ENCODE results near the gene MED7. TPM values are rescaled to one million over a fixed set of nuclear protein-coding genes. Genes with fewer than 3 reads are reported as not detected.
A peak's percentile ranks its signal among the peaks of the same experiment; 100 is the strongest.

Gene MED7
- total RNA-seq, 1 experiment from 2014 or later: 8.7 TPM

DNA sequence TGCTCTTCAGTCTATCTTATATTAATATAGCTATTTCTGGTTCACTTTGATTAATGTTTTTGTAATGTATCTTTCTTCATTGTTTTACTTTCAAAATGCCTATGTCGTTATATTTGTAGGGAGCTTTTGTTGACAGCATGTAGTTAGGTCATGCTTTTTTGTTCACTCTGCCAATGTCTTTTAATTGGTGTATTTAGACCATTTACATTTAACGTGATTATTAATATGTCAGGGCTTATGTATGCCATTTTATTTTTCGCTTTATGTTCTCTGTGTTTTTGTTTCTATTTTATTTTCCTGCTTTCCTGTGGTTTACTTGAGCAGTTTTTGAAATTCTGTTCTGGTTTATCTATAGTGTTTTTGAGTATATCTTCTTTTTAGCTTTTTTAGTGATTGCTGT is 12.6 kb upstream of the MED7 start:
- TF ChIP-seq CTCF (conservative IDR thresholded peaks at IDR 0.05; ENCODE audit: low read depth, low read length): no peak
- TF ChIP-seq EZH2 (IDR thresholded peaks at IDR 0.05; ENCODE audit: borderline replicate concordance, low read depth, low read length, poor library complexity, severe bottlenecking): no peak
- Histone ChIP-seq H3K36me3 (ENCODE audit: insufficient read depth, low read length, poor library complexity, severe bottlenecking) (no peaks in the 10 kb centered on the region), H3K4me1 (ENCODE audit: insufficient read depth, low read length, poor library complexity, severe bottlenecking) (no peaks in the 10 kb centered on the region), H3K27me3 (replicated peaks; ENCODE audit: insufficient read depth, low read depth, low read length, poor library complexity) (no peaks in the 10 kb centered on the region), H3K27ac (ENCODE audit: low read depth, low read length, poor library complexity, severe bottlenecking) (no peak overlapping the region), H3K4me3 (ENCODE audit: low read depth, low read length, poor library complexity, severe bottlenecking) (no peak overlapping the region), H3K9me3 (ENCODE audit: low read depth, low read length, poor library complexity, severe bottlenecking) (no peaks in the 10 kb centered on the region)
- DNase-seq (ENCODE audit: low spot score): no peak
- no TSS peak for BruUV-seq (replicated peaks)
- intact Hi-C loops (cut with micrococcal nuclease; ENCODE audit: unreplicated experiment): no loop called here
- POLR2A ChIA-PET (ENCODE audit: low non-redundant PET): no interaction called here
- CTCF ChIA-PET: no interaction called here

DNA sequence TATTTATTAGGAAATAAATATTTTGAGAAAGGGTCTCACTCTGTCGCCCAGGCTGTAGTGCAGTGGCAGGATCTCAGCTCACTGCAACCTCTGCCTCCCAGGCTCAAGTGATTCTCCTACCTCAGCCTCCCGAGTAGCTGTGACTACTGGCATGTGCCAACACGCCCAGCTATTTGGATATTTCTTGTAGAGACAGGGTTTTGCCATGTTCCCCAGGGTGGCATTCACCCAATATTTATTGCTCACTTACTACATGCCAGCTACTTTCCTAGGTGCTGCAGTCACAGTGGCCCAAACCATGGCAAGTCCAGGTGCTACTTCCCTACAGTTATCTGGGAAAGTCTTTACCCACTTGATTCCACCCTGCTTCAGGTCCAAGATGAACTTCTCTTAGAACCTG is 8.3 kb upstream of the MED7 start:
- CTCF ChIA-PET: no interaction called here
- BruUV-seq (replicated peaks): no TSS peak
- POLR2A ChIA-PET (ENCODE audit: low non-redundant PET): no interaction called here
- Histone ChIP-seq H3K4me3 (ENCODE audit: low read depth, low read length, poor library complexity, severe bottlenecking) (no peak overlapping the region), H3K27ac (ENCODE audit: low read depth, low read length, poor library complexity, severe bottlenecking) (no peak overlapping the region), H3K9me3 (ENCODE audit: low read depth, low read length, poor library complexity, severe bottlenecking) (no peaks in the 10 kb centered on the region), H3K36me3 (ENCODE audit: insufficient read depth, low read length, poor library complexity, severe bottlenecking) (no peaks in the 10 kb centered on the region), H3K27me3 (replicated peaks; ENCODE audit: insufficient read depth, low read depth, low read length, poor library complexity) (no peaks in the 10 kb centered on the region), H3K4me1 (ENCODE audit: insufficient read depth, low read length, poor library complexity, severe bottlenecking) (no peaks in the 10 kb centered on the region)
- intact Hi-C loops (cut with micrococcal nuclease; ENCODE audit: unreplicated experiment): no loop called here
- TF ChIP-seq CTCF (conservative IDR thresholded peaks at IDR 0.05; ENCODE audit: low read depth, low read length): no peak
- TF ChIP-seq EZH2 (IDR thresholded peaks at IDR 0.05; ENCODE audit: borderline replicate concordance, low read depth, low read length, poor library complexity, severe bottlenecking): no peak
- no peak for DNase-seq (ENCODE audit: low spot score)

DNA sequence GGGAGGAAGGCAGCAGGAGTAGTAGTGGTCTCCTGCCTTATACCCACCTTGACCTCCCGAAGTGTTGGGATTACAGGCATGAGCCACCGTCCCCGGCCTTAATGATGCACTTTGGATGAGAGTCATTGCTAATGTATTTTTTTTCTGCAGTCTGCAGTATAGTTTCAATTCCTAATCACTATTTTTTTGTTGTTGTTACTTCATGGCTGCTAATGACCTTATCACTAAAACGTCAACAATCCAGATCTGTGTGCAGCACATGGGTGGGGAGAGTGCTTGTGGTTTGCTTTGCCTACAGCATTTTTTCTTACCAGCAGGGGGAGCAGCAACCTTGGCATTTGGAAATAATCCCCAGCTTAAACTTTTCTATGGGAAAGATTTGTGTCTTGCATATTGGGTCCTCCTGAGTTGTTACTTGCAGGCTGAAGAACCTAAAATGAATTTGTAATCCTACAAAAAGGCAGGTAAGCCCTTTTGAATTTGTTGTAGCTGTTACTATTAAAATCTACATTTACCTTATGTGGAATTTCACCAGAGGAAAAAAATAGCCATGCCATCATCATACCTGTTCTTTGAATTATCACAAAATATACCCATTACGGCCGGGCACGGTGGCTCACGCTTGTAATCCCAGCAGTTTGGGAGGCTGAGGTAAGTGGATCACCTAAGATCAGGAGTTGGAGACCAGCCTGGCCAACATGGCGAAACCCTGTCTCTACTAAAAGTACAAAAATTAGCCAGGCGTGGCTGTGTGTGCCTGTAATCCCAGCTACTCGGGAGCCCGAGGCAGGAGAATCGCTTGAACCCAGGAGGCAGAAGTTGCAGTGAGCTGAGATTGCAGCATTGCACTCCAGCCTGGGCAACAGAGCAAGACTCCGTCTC is 6.3 kb upstream of the MED7 start:
- peak; percentile 80 for TF ChIP-seq CTCF (conservative IDR thresholded peaks at IDR 0.05; ENCODE audit: low read depth, low read length)
- no peak for TF ChIP-seq EZH2 (IDR thresholded peaks at IDR 0.05; ENCODE audit: borderline replicate concordance, low read depth, low read length, poor library complexity, severe bottlenecking)
- no peaks in the 10 kb centered on the region for H3K36me3 ChIP-seq (ENCODE audit: insufficient read depth, low read length, poor library complexity, severe bottlenecking)
- CTCF ChIA-PET: no interaction called here
- no peaks in the 10 kb centered on the region for H3K27me3 ChIP-seq (replicated peaks; ENCODE audit: insufficient read depth, low read depth, low read length, poor library complexity)
- intact Hi-C loops (cut with micrococcal nuclease; ENCODE audit: unreplicated experiment): loop anchor here (2.0 to 10.0 kb wide), 2 partner anchors 164 to 326 kb away; no protein-coding TSS in a partner anchor
- H3K27ac ChIP-seq (ENCODE audit: low read depth, low read length, poor library complexity, severe bottlenecking): no peak overlapping the region
- no peaks in the 10 kb centered on the region for H3K9me3 ChIP-seq (ENCODE audit: low read depth, low read length, poor library complexity, severe bottlenecking)
- peaks cover under 1% of the 10 kb centered on the region for H3K4me1 ChIP-seq (ENCODE audit: insufficient read depth, low read length, poor library complexity, severe bottlenecking)
- DNase-seq (ENCODE audit: low spot score): peak; percentile 71
- no TSS peak for BruUV-seq (replicated peaks)
- POLR2A ChIA-PET (ENCODE audit: low non-redundant PET): no interaction called here
- no peak overlapping the region for H3K4me3 ChIP-seq (ENCODE audit: low read depth, low read length, poor library complexity, severe bottlenecking)

Measured in A673 (cell line).